A549 treated with GW870086 at 1 μM for 4 hours (cell line): Measurements from ENCODE around the gene HAO2. TPM values are rescaled to one million over a fixed set of nuclear protein-coding genes. Genes with fewer than 3 reads are reported as not detected.

Source experiments
- total RNA-seq: library from RNA; stranded (reverse); fragments of 200-300 nt; extraction: Qiagen RNA extraction; gene quantifications from 5 replicates; pipeline ENCODE4 v1.2.3, GENCODE V29; 2022; ENCODE audit warnings: low read depth

The HAO2 gene
- total RNA-seq, result not detected in 5 replicates

GRCh38 chr1:119368554-119368953 is at the start of gene HAO2:
HAO2 (plus strand) TSS chr1:119368785; CDS start chr1:119381086, 12,301 bp downstream.

GRCh38 chr1:119414950-119415349 is 46.4 kb downstream of the HAO2 start, which contains the start of gene HSD3B2:
HSD3B2 (plus strand) TSS chr1:119415150; CDS start chr1:119415420, 270 bp downstream.

Other genes with a start within 250 kb of the HAO2 start
- gene WARS2, start 228.1 kb upstream of the HAO2 start, total RNA-seq, result 5.2 to 6.4 TPM (median 5.3 TPM) in 5 replicates
- gene HSD3B2, start 46.4 kb downstream of the HAO2 start, total RNA-seq, result not detected in 5 replicates
- gene HSD3B1, start 138.4 kb downstream of the HAO2 start, total RNA-seq, result not detected in 5 replicates